Peyer's patch (tissue), 4 donors: ENCODE results near the gene CRCP. TPM values are rescaled to one million over a fixed set of nuclear protein-coding genes. Genes with fewer than 3 reads are reported as not detected.

Experiments
- DNase-seq, 3 donors: peaks; one replicate each; pipeline ENCODE4 v3.0.0-alpha.2; 2017 to 2019
- H3K27ac ChIP-seq, 4 donors: fragments of 200-600 bp; sonication (generic); one replicate each; pipeline ENCODE4 v1.5.1; 2016 to 2019
- H3K27me3 ChIP-seq, 2 donors: fragments of 200-600 bp; sonication (generic); one replicate each; pipeline ENCODE4 v1.5.1; 2019
- H3K36me3 ChIP-seq, 3 donors: fragments of 200-600 bp; sonication (generic); one replicate each; pipeline ENCODE4 v1.5.1; 2016 to 2019
- H3K4me1 ChIP-seq, 4 donors: fragments of 200-600 bp; sonication (generic); one replicate each; pipeline ENCODE4 v1.5.1; 2016 to 2019
- H3K4me3 ChIP-seq, 4 donors: fragments of 200-600 bp; sonication (generic); 1 replicate in 3 of 4; 2 replicates in 1 of 4; pipeline ENCODE4 v1.5.1; 2016 to 2019; ENCODE audit warnings: mild to moderate bottlenecking in 1 of 4
- H3K9me3 ChIP-seq, 4 donors: fragments of 200-600 bp; sonication (generic); one replicate each; pipeline ENCODE4 v1.5.1; 2016 to 2019; ENCODE audit warnings: mild to moderate bottlenecking in 1 of 4
- CTCF ChIP-seq, 6 experiments: fragments of 450-650 bp in 4 of 6; fragments of 200-600 bp in 2 of 6; sonication (generic) in 1 of 6; IDR thresholded peaks; one replicate each; pipeline ENCODE4 v1.5.1; 2017 to 2019; ENCODE audit warnings: antibody characterized with exemption in 6 of 6, mild to moderate bottlenecking in 3 of 6, moderate library complexity in 1 of 6
- POLR2A ChIP-seq, 2 donors: fragments of 450-650 bp; IDR thresholded peaks; one replicate each; pipeline ENCODE4 v1.5.1; 2017; ENCODE audit warnings: antibody characterized with exemption in 2 of 2, mild to moderate bottlenecking in 2 of 2, moderate library complexity in 2 of 2
- total RNA-seq, 4 donors: library from RNA; depleted of rRNA; stranded (reverse); fragments of >200 nt; gene quantifications; one replicate each; pipeline ENCODE4 v1.1.0, GENCODE V29; 2016

Gene CRCP
- total RNA-seq, 4 donors from 2014 or later = 24.7 to 67.7 (median 42.2) TPM

GRCh38 chr7:66088861-66089838, 25.5 kb upstream of the CRCP start:
- Histone ChIP-seq H3K27me3 (no peaks in the 10 kb centered on the region), H3K9me3 (no peaks in the 10 kb centered on the region), H3K4me1 (no peaks in the 10 kb centered on the region), H3K27ac (no peak overlapping the region), H3K4me3 (no peak overlapping the region), H3K36me3 (peaks cover 0 to 53% (median 0%) of the 10 kb centered on the region in 3 donors)
- TF ChIP-seq POLR2A (IDR thresholded peaks at IDR 0.05) (no peak), CTCF (IDR thresholded peaks at IDR 0.05) (no peak)
- DNase-seq = no peak

DNA sequence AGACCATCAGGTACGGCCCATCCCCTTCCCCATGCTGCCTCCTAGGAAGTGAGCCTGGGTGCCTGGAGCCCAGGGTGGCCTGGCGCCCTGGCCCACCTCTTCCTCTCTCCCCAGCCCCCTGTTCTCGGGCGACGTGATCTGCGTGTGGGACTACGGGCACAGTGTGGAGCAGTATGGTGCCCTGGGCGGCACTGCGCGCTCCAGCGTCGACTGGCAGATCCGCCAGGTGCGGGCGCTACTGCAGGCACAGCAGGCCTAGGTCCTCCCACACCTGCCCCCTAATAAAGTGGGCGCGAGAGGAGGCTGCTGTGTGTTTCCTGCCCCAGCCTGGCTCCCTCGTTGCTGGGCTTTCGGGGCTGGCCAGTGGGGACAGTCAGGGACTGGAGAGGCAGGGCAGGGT, 22.0 kb upstream of the CRCP start:
- no peaks in the 10 kb centered on the region for H3K4me1 ChIP-seq
- no peak overlapping the region for H3K4me3 ChIP-seq
- no peaks in the 10 kb centered on the region for H3K27me3 ChIP-seq
- H3K9me3 ChIP-seq = no peaks in the 10 kb centered on the region
- no peak for DNase-seq
- peaks cover 0 to 22% (median 0%) of the 10 kb centered on the region in 3 donors for H3K36me3 ChIP-seq
- TF ChIP-seq CTCF (IDR thresholded peaks at IDR 0.05) (no peak), POLR2A (IDR thresholded peaks at IDR 0.05) (no peak)
- H3K27ac ChIP-seq = no peak overlapping the region

DNA sequence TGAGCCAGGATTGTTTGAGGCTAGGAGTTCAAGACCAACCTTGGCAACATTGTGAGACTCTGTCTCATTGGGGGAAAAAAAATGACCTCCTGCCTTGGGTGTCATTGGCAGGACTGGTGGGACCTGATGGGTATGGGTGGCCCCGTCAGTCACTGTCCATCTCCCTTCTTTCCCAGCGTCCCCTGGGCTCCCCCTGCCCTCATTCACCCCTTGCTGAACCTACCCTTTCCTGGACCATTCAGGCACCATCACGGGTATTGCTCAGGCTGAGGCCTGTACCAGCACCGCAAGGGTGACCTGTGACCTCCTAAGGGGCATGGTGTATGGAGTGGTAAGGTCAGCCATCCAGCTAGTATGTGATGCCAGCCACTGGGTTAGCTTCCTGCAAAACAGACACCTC, 19.6 kb upstream of the CRCP start:
- Histone ChIP-seq H3K27ac (no peak overlapping the region), H3K36me3 (peaks cover 0 to 11% (median 0%) of the 10 kb centered on the region in 3 donors), H3K9me3 (no peaks in the 10 kb centered on the region), H3K27me3 (no peaks in the 10 kb centered on the region), H3K4me3 (no peak overlapping the region), H3K4me1 (peaks cover 0 to 5% (median 0%) of the 10 kb centered on the region in 4 donors)
- TF ChIP-seq POLR2A (IDR thresholded peaks at IDR 0.05) (no peak), CTCF (IDR thresholded peaks at IDR 0.05) (no peak)
- no peak for DNase-seq

DNA sequence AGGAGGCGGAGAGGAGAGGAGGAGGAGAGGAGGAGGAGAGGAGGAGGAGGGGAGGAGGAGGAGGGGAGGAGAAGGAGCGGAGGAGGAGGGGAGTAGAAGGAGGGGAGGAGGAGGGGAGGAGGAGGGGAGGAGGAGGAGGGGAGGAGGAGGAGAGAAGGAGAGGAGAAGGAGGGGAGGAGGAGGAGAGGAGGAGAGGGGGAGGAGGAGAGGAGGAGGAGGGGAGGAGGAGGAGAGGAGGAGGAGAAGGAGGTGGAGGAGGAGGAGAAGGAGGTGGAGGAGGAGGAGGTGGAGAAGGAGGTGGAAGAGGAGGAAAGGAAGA, 15.5 kb upstream of the CRCP start:
- Histone ChIP-seq H3K9me3 (no peaks in the 10 kb centered on the region), H3K4me1 (peaks cover 0 to 10% (median 3%) of the 10 kb centered on the region in 4 donors), H3K27ac (peak overlapping the region in 3 of 4 donors; percentile 76 to 90 (median 89)), H3K36me3 (no peaks in the 10 kb centered on the region), H3K27me3 (no peaks in the 10 kb centered on the region), H3K4me3 (no peak overlapping the region)
- no peak for TF ChIP-seq POLR2A (IDR thresholded peaks at IDR 0.05)
- TF ChIP-seq CTCF (IDR thresholded peaks at IDR 0.05) = no peak
- DNase-seq = no peak

DNA sequence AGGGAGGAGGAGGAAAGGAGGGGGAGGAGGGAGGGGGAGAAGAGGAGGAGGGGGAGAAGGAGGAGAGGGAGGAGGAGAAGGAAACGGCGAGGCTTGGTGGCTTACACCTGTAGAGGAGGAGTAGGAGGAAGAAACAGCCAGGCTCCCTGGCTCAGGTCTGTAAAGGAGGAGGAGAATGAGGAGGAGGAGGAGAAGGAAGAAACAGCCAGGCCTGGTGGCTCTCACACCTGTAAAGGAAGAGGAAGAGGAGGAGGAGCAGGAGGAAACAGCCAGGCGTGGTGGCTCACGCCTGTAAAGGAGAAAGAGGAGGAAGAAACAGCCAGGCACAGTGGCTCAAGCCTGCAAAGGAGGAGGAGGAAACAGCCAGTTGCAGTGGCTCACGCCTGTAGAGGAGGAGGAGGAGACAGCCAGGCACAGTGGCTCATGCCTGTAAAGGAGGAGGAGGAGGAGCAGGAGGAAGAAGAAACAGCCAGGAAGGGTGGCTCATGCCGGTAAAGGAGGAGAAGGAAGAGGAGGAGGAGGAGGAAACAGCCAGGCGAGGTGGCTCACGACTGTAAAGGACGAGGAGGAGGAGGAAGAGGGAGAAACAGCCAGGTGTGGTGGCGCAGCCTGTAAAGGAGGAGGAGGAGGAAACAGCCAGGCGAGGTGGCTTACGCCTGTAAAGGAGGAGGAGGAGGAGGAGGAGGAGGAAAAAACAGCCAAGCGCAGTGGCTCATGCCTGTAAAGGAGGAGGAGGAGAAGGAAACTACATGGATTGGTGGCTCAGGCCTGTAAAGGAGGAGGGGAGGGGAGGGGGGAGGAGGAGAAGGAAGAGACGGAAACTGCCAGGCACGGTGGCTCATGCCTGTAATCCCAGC, 14.9 kb upstream of the CRCP start:
- DNase-seq = peak; percentile 23 to 87 (median 85)
- TF ChIP-seq POLR2A (IDR thresholded peaks at IDR 0.05) (peak; percentile 44 to 86), CTCF (IDR thresholded peaks at IDR 0.05) (no peak)
- peak overlapping the region; percentile 21 to 47 (median 38) for H3K4me3 ChIP-seq

More for the DNA sequence above, 14.9 kb upstream of the CRCP start:
- Histone ChIP-seq H3K9me3 (no peaks in the 10 kb centered on the region), H3K36me3 (no peaks in the 10 kb centered on the region), H3K27ac (peak overlapping the region; percentile 70 to 90 (median 82)), H3K4me1 (peaks cover 0 to 10% (median 3%) of the 10 kb centered on the region in 4 donors), H3K27me3 (no peaks in the 10 kb centered on the region)
